Measurements from ENCODE around the gene FBRSL1. TPM values are rescaled to one million over a fixed set of nuclear protein-coding genes. Genes with fewer than 3 reads are reported as not detected.
"Not testable (repeated sequence)": the region's sequence is repeated elsewhere in the genome, so short reads cannot be mapped to it uniquely, and the experiment has no call there.

The FBRSL1 gene
- polyA plus RNA-seq, 4 donors: 43.8 to 87.9 (median 51.9) TPM

- no peak for DNase-seq (ENCODE audit: low read depth in 4 of 4, low spot score in 3 of 4)
These were observed 20.5 kb upstream of the FBRSL1 start for GRCh38 chr12:132469423-132469822.

- no peak for DNase-seq (ENCODE audit: low read depth in 4 of 4, low spot score in 3 of 4)
These were observed 19.6 kb upstream of the FBRSL1 start for GRCh38 chr12:132470397-132470796.

- no peak for DNase-seq (ENCODE audit: low read depth in 4 of 4, low spot score in 3 of 4)
These were observed 18.7 kb upstream of the FBRSL1 start for GRCh38 chr12:132471011-132471857.

GRCh38 chr12:132471858-132472255, 18.1 kb upstream of the FBRSL1 start:
- no peak for DNase-seq (ENCODE audit: low read depth in 4 of 4, low spot score in 3 of 4)

- DNase-seq (ENCODE audit: low read depth in 4 of 4, low spot score in 3 of 4): no peak
These were observed 17.6 kb upstream of the FBRSL1 start for GRCh38 chr12:132472386-132472785.

- no peak for DNase-seq (ENCODE audit: low read depth in 4 of 4, low spot score in 3 of 4)
These were observed 15.7 kb upstream of the FBRSL1 start for GRCh38 chr12:132474237-132474741.

GRCh38 chr12:132474799-132475303, 15.1 kb upstream of the FBRSL1 start:
- DNase-seq (ENCODE audit: low read depth in 4 of 4, low spot score in 3 of 4): not testable (repeated sequence)

GRCh38 chr12:132475304-132476037, 14.5 kb upstream of the FBRSL1 start:
- DNase-seq (ENCODE audit: low read depth in 4 of 4, low spot score in 3 of 4): no peak

GRCh38 chr12:132476038-132476414, 13.9 kb upstream of the FBRSL1 start:
- DNase-seq (ENCODE audit: low read depth in 4 of 4, low spot score in 3 of 4): no peak

GRCh38 chr12:132476421-132476820, 13.5 kb upstream of the FBRSL1 start:
- DNase-seq (ENCODE audit: low read depth in 4 of 4, low spot score in 3 of 4): no peak

GRCh38 chr12:132477017-132477702, 12.8 kb upstream of the FBRSL1 start:
- no peak for DNase-seq (ENCODE audit: low read depth in 4 of 4, low spot score in 3 of 4)

GRCh38 chr12:132477703-132478432, 12.1 kb upstream of the FBRSL1 start:
- DNase-seq (ENCODE audit: low read depth in 4 of 4, low spot score in 3 of 4): no peak

GRCh38 chr12:132478433-132478803, 11.5 kb upstream of the FBRSL1 start:
- DNase-seq (ENCODE audit: low read depth in 4 of 4, low spot score in 3 of 4): no peak

- no peak for DNase-seq (ENCODE audit: low read depth in 4 of 4, low spot score in 3 of 4)
These were observed 11.1 kb upstream of the FBRSL1 start for GRCh38 chr12:132478845-132479244.

- no peak for DNase-seq (ENCODE audit: low read depth in 4 of 4, low spot score in 3 of 4)
These were observed 10.7 kb upstream of the FBRSL1 start for GRCh38 chr12:132479291-132479690.

- no peak for DNase-seq (ENCODE audit: low read depth in 4 of 4, low spot score in 3 of 4)
These were observed 9.9 kb upstream of the FBRSL1 start for GRCh38 chr12:132479938-132480622.

- no peak for DNase-seq (ENCODE audit: low read depth in 4 of 4, low spot score in 3 of 4)
These were observed 9.3 kb upstream of the FBRSL1 start for GRCh38 chr12:132480623-132481132.

GRCh38 chr12:132481345-132481744, 8.6 kb upstream of the FBRSL1 start:
- no peak for DNase-seq (ENCODE audit: low read depth in 4 of 4, low spot score in 3 of 4)
